Loucy (cell line): ENCODE data around the gene PRCP.

Experiments
- CTCF ChIP-seq: fragments of 200-600 bp; sonication (generic); conservative IDR thresholded peaks from 2 replicates; pipeline ENCODE4 v1.5.1; 2014; ENCODE audit warnings: mild to moderate bottlenecking, antibody characterized with exemption, low read length
- EZH2phosphoT487 ChIP-seq: fragments of 200-600 bp; IDR thresholded peaks from 2 replicates; pipeline ENCODE4 v1.6.1; 2018; ENCODE audit warnings: antibody characterized with exemption, mild to moderate bottlenecking, moderate library complexity, borderline replicate concordance

DNA sequence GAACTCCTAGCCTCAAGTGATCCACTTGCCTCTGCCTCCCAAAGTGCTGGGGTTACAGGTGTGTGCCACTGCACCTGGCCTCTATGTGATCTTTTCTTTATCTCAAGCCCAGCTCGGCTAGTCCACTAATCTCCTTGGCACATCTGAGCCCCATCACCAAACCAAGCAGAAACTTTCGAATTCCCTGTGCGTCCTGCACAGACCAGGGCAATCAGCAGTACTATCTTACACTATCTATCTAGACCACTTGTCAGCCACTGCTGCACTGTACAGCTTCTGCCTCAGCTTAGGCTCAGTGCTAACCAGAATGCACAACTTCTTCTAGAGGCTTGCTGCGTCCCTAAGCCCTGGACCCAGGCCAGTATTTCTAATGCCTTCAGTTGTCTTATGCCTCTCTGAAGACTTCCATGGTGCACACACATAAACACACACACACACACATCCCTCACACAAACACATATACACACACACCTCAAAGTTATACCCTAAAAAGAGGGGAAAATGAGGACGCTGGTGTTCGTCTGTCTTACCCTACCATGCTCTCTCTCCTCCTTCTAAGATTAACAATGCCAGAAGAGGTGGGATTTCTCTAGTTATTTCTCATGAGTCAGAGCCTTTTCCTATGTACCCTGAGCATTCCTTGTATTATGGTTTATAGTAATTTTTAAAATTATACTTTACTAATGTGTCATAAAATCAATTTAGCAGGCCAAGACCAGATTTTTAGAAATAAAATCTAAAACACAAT is 107.2 kb downstream of the PRCP start:
- TF ChIP-seq EZH2phosphoT487 (no peak), CTCF (no peak)
